ENCODE measurements around the gene SH3PXD2B. TPM values are rescaled to one million over a fixed set of nuclear protein-coding genes. Genes with fewer than 3 reads are reported as not detected.
"Not testable (repeated sequence)": the region's sequence is repeated elsewhere in the genome, so short reads cannot be mapped to it uniquely, and the experiment has no call there.

The SH3PXD2B gene
- polyA plus RNA-seq, 1 donor from 2014 or later = not detected

DNA sequence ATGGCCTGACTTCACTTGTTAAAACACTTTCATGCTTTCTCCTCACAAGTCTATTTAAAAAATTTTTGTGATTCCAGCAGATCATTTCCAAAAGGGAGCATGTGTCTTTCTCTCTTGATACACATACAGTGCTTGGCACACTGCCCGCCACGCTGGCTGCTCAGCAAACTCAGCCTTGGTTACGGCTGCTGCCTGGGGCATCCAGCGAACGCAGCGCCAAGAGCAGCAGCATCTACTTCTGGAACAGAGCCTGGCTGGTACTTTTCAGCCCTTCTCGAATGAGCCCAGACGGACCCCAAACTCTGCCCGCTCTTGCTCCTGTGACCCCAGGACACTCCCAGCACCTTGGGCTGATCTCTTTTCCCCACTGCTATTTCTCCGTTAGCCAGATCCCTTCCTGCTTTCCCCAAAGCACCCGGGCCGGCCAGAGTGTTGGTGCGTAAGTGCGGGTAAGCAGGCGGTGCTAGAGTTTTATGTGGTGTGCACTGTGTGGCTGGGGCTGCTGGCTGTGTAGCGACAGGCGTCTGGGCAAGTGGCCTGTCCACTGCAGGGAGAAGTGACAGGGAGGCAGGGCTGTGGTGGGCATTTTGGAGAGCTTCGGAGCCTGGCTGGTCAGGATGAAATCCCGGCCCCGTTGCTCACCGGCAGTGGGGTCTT is 73.2 kb downstream of the SH3PXD2B start:
- H3K9me3 Mint-ChIP-seq = no peaks in the 10 kb centered on the region
- H3K4me1 Mint-ChIP-seq = no peaks in the 10 kb centered on the region
- H3K27me3 Mint-ChIP-seq = no peaks in the 10 kb centered on the region
- no peaks in the 10 kb centered on the region for H3K36me3 Mint-ChIP-seq
- no peak overlapping the region for H3K4me3 Mint-ChIP-seq
- peak overlapping the region in 1 of 3 donors; percentile 82 for H3K27ac Mint-ChIP-seq

DNA sequence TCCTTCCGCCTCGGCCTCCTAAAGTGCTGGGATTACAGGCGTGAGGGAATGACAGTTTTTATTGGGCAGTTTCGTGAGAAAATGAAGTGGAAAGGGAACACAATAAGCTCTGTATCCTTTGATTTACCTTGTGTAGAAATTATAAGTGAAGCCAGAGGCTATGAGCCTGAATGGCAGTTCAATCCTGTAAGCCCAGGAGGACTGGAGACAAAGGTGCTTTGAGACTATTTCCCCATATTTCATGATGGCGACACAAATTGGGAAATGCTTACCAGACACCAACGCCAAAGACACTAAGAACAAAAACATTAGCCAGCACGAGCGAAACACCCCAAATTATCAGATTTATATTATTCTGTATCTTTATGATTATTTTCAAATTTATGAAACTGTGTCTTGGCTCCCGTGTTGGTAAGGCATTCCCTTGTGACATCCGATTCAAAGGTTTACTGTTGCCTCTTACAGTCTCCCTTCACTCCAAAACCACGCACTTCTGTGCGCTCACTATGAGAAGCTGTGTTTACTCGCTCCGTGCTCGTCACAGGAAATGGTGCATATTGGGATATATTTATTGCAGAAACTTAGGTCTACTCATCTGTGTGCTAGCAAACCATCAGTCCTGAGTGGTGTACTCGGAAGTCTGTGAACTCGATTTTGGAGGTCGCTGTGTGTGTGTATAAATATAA is 73.9 kb downstream of the SH3PXD2B start:
- Mint-ChIP-seq H3K4me3 (no peak overlapping the region), H3K27ac (no peak overlapping the region)

DNA sequence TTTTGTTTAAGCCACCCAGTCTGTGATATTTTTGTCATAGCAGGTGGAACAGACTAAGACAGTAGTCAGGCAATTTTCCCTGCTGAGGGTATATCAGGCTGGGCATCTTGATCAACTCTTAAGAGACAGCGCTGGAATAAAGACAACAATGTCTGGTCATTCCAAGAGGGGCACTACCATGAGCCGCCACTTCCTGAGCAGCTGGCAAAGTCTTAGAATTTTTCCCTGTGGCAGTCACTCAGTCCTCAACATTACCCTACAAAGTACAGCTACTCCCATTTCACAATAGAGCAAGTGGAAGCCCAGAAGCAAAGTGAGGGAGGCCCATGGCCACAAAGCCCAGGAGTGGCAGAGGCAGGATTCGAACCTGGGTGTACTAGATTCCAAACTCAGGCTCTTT is 74.8 kb downstream of the SH3PXD2B start:
- H3K27me3 Mint-ChIP-seq = no peaks in the 10 kb centered on the region
- H3K4me3 Mint-ChIP-seq = no peak overlapping the region
- H3K4me1 Mint-ChIP-seq = no peaks in the 10 kb centered on the region
- no peaks in the 10 kb centered on the region for H3K9me3 Mint-ChIP-seq
- no peaks in the 10 kb centered on the region for H3K36me3 Mint-ChIP-seq
- H3K27ac Mint-ChIP-seq = no peak overlapping the region

More for the DNA sequence above, 73.9 kb downstream of the SH3PXD2B start:
- H3K4me1 Mint-ChIP-seq = no peaks in the 10 kb centered on the region
- H3K36me3 Mint-ChIP-seq = no peaks in the 10 kb centered on the region
- no peaks in the 10 kb centered on the region for H3K27me3 Mint-ChIP-seq
- H3K9me3 Mint-ChIP-seq = no peaks in the 10 kb centered on the region

DNA sequence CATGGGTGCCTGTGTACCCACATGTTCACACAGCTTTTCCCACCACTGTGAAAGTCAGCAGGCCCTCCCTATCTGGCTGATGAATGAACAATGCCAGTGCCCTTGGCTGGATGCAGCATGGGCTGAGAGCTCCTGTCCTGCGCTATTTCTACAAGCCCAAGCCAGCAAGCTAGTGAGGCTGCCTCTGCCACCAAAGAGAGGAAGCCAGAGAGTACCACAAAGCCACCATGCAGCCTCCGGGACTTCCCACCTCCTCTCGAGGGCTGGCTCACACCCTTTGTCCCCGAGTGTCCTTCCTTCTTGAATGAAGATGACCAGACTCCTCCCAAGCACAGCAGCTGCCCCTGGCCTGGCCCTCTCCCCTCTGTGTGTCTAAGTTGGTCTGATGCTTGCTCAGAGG is 76.5 kb downstream of the SH3PXD2B start:
- H3K27me3 Mint-ChIP-seq = peaks cover 6% of the 10 kb centered on the region
- no peaks in the 10 kb centered on the region for H3K36me3 Mint-ChIP-seq
- H3K9me3 Mint-ChIP-seq = no peaks in the 10 kb centered on the region
- H3K4me1 Mint-ChIP-seq = no peaks in the 10 kb centered on the region
- H3K27ac Mint-ChIP-seq = no peak overlapping the region
- H3K4me3 Mint-ChIP-seq = no peak overlapping the region

DNA sequence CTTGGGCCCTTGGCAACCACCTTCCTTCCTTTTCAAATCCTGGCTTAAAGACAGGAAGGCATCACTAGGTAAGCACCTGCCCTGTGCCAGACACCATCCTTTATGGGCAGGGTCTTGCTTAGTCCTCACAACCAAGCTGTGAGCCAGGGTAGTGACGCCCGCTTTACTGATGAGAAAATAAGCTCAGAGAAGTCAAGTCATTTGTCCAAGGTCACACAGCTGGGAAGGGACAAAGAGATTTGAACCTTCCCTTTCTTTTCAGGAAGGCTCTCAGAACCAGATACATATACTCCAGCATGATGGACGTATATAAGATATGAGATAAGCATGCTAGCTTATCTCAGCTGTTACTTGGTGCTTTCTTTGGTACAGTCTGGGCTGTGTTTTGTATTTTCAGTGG is 76.9 kb downstream of the SH3PXD2B start:
- no peaks in the 10 kb centered on the region for H3K36me3 Mint-ChIP-seq
- H3K27ac Mint-ChIP-seq = no peak overlapping the region
- H3K4me1 Mint-ChIP-seq = no peaks in the 10 kb centered on the region

DNA sequence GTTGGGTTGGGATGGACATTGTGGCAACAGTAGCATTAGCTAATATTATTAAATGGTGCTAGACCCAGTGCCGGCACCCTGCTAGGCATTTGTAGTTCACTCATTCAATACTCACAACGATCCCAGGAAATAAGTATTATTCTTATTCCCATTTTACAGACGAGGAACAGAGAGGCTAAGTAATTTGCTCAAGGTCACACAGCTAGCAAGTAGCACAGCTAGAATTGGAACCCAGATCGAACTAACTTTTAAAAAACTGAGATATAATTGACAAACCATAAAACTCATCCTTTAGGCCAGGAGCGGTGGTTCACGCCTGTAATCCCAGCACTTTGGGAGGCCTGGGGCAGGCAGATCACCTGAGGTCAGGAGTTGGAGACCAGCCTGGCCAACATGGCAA is 79.5 kb downstream of the SH3PXD2B start:
- Mint-ChIP-seq H3K4me1 (no peaks in the 10 kb centered on the region), H3K4me3 (no peak overlapping the region), H3K9me3 (peaks cover 6 to 8% (median 6%) of the 10 kb centered on the region in 3 donors), H3K27ac (no peak overlapping the region), H3K27me3 (peaks cover 9% of the 10 kb centered on the region), H3K36me3 (no peaks in the 10 kb centered on the region)

More for the DNA sequence above, 76.9 kb downstream of the SH3PXD2B start:
- peaks cover 6% of the 10 kb centered on the region for H3K27me3 Mint-ChIP-seq
- H3K9me3 Mint-ChIP-seq = no peaks in the 10 kb centered on the region
- H3K4me3 Mint-ChIP-seq = no peak overlapping the region

DNA sequence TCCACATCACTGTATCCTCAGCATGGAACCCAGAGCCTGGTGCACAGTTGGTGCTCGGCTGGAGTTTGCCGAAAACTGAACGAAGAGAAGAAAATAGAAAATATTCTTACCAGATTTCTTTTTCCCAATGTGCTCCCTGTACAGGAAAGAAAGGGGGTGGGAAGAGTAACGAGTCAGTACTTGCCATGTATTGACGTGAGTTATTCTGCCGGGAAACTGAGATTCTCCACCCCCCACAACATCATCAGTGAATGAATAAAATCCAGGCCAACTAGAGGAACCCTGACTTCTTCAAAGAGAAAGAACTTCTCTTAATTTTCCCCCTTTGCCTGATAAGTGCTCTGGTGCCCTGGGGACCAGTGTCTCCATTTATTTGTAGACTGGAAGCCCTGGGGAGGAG is 80.6 kb downstream of the SH3PXD2B start:
- no peaks in the 10 kb centered on the region for H3K36me3 Mint-ChIP-seq
- no peak overlapping the region for H3K4me3 Mint-ChIP-seq
- H3K9me3 Mint-ChIP-seq = peaks cover 6 to 8% (median 6%) of the 10 kb centered on the region in 3 donors
- H3K27ac Mint-ChIP-seq = no peak overlapping the region
- peaks cover 9% of the 10 kb centered on the region for H3K27me3 Mint-ChIP-seq
- H3K4me1 Mint-ChIP-seq = no peaks in the 10 kb centered on the region

DNA sequence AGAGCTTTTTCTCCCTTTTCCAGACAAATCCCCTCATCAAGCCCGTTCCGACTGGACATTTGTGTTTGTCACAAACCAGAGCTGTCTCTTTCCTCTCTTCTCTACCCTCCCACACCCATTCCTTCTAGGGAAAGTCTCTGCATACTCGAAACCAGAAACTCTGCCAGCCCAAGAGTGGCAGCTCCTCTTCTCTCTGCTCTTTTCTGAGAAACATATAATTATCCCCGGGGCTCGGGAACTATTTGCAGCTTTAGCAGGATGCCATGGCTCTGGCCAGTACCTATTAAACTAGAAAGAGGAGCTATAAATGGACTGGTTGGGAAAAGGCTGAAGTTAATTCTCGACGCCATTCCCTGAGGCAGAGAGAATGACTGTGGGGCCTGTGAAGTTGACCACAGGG is 82.6 kb downstream of the SH3PXD2B start:
- H3K36me3 Mint-ChIP-seq = peaks cover 3% of the 10 kb centered on the region
- no peaks in the 10 kb centered on the region for H3K4me1 Mint-ChIP-seq
- peaks cover 9% of the 10 kb centered on the region for H3K27me3 Mint-ChIP-seq
- H3K9me3 Mint-ChIP-seq = peaks cover 6 to 13% (median 6%) of the 10 kb centered on the region in 3 donors
- H3K27ac Mint-ChIP-seq = no peak overlapping the region
- H3K4me3 Mint-ChIP-seq = no peak overlapping the region

DNA sequence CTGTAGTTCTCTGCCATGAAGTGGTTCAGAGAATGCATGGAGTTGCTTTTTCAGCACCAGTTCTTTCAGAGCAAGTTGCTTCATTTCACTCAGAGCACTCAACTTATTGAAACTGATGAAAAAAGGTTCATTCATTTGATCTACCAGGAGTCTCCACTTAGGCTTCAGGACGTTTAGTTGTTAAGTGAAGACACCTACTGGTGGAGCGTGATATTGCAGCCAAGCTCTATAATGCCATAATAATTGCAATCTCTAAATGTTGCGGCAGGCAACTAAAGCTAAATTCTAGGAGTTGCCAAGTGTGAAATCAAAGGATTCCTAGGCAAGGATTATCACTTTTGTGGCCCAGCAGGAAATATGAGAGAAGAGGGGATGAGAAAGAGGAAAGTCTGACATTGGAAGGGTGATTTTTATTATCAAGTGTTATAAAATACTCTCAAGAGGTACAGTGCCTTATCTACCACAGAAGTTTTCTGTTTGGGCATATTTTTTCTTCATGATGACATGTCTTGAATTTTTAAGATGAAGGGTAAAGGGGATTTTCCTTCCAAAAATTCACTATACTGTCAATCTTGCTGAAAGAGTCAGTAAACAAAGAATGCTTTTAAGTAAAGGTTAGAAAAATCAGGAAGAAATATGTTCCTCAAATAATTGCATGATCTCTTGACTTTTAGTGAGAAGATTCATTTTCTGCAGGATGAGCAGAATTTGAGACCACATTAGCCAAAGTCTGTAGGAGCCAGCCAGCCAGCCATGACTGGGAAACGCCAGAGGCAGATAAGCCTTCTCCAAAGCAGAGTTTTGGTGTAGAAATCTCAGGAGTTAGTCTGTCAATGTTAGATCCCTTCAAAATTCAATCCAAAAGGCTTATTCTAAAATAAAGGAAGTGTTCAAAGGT is 83.4 kb downstream of the SH3PXD2B start:
- peaks cover 3% of the 10 kb centered on the region for H3K36me3 Mint-ChIP-seq
- H3K4me1 Mint-ChIP-seq = no peaks in the 10 kb centered on the region
- no peak overlapping the region for H3K27ac Mint-ChIP-seq
- H3K27me3 Mint-ChIP-seq = peaks cover 9% of the 10 kb centered on the region
- H3K9me3 Mint-ChIP-seq = peaks cover 6 to 13% (median 6%) of the 10 kb centered on the region in 3 donors
- no peak overlapping the region for H3K4me3 Mint-ChIP-seq

DNA sequence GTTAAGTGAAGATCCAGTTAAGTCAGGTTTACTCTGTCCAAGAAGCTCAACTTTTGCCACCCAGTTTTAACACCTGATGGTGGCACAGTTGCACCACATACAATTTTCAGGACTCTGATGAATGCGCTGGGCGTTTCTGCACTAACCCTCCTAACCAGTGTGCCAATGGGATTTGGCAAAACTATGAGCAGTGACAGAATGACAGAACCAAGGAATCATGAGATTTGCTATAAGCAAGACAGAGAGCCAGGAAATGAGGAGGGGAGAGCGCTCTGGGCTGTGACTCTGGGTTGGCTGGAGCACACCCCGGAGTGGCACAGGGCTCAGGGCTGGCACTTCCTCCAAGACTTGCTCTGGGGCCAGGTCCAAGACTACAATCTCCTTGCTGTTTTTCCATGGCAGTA is 84.1 kb downstream of the SH3PXD2B start:
- H3K9me3 Mint-ChIP-seq = peaks cover 6 to 13% (median 6%) of the 10 kb centered on the region in 3 donors
- no peak overlapping the region for H3K27ac Mint-ChIP-seq
- peaks cover 3% of the 10 kb centered on the region for H3K36me3 Mint-ChIP-seq
- peaks cover 9% of the 10 kb centered on the region for H3K27me3 Mint-ChIP-seq
- H3K4me1 Mint-ChIP-seq = no peaks in the 10 kb centered on the region
- H3K4me3 Mint-ChIP-seq = no peak overlapping the region

DNA sequence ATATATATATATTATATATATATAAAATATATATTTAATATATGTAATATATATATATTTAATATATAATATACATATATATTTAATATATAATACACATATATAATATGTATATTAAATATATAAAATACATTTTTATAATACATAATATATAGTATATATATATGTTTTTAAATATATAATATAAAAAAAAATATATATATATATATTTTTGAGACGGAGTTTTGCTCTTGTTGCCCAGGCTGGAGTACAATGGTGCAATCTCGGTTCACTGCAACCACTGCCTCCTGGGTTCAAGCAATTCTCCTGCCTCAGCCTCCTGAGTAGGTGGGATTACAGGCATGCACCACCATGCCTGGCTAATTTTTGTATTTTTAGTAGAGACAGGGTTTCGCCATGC is 85.6 kb downstream of the SH3PXD2B start:
- not testable (repeated sequence) for H3K27me3 Mint-ChIP-seq, H3K4me3 Mint-ChIP-seq, H3K36me3 Mint-ChIP-seq, H3K4me1 Mint-ChIP-seq, H3K27ac Mint-ChIP-seq
- H3K9me3 Mint-ChIP-seq = peaks cover 6 to 13% (median 6%) of the 10 kb centered on the region in 3 donors

DNA sequence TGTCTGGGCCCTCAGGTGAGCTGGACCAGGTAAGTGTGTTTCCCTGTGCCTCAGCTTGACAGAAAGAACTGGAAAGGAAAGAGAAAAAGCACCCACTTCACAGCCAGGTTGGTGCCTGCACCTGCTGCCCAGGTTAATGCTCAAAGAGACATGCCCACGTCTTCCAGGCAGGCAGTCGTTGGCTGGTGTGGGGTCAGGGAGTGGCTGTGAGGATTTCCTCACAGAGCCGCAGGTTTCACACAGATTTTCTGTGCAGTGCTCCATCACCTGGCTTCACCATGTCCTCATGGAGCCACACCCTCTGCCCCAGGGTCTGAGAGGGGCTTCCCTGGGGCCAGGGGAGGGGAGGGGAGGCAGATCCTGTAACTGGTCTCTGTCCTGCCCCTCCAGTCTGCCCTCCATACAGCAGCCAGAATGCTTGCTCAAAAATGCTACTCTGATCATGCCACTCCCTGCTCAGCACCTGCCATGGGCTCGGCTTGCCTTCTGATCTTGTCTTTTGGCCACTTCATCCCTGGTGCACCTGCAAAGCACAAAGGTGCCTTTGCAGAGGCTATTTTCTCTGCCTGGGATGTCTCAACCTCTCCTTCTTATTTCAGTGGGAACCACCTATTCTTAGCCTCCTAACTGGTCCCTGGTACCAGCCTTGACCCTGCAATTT is 88.2 kb downstream of the SH3PXD2B start:
- Mint-ChIP-seq H3K27me3 (no peaks in the 10 kb centered on the region), H3K4me1 (peaks cover 0 to 2% (median 1%) of the 10 kb centered on the region in 3 donors), H3K27ac (no peak overlapping the region), H3K4me3 (no peak overlapping the region), H3K36me3 (peaks cover 3% of the 10 kb centered on the region), H3K9me3 (peaks cover 0 to 9% (median 3%) of the 10 kb centered on the region in 3 donors)

DNA sequence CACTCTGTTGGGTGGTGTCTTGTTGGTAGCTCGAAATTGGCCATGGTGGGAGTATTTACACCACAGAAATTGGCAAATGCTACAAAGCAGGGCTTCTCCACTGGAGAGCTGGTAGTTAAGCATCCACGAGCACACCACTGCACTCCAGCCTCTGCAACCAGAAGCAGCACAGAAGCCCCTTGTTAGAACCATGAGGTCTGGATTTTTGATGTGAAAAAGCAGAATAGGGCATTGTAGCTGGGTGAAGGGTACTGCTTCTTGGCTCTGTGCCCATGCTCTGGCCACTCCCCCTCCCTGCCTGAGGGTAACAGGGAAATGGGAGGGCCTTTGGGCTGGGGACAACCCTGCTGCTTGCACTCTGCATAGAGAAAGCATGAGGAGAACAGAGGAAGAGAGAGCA is 89.6 kb downstream of the SH3PXD2B start:
- Mint-ChIP-seq H3K27ac (no peak overlapping the region), H3K4me1 (peaks cover 0 to 2% (median 1%) of the 10 kb centered on the region in 3 donors)

DNA sequence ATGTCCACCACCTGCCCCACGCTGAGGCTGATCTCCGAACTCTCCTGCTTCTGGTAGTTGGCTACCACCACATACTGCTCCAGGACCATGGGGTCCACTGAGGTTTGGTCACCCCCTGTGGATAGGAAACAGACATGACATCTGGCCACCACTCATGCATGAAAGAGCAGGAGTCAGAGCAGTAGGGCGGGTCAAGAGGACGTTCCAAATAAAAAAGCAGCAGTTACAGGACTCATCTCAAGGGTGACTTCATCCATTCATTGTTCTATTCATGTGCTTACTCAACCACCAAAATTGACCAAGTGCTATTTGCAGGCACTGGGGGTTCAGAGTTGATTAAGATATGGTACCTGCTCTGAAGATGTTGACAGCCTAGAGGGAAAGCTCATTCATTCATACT is 91.6 kb downstream of the SH3PXD2B start:
- H3K4me3 Mint-ChIP-seq = no peak overlapping the region
- H3K36me3 Mint-ChIP-seq = no peaks in the 10 kb centered on the region
- peaks cover 2% of the 10 kb centered on the region for H3K27me3 Mint-ChIP-seq
- H3K27ac Mint-ChIP-seq = no peak overlapping the region
- H3K4me1 Mint-ChIP-seq = peaks cover 0 to 2% (median 1%) of the 10 kb centered on the region in 3 donors
- H3K9me3 Mint-ChIP-seq = peaks cover 0 to 3% (median under 1%) of the 10 kb centered on the region in 3 donors

More for the DNA sequence above, 89.6 kb downstream of the SH3PXD2B start:
- no peak overlapping the region for H3K4me3 Mint-ChIP-seq
- no peaks in the 10 kb centered on the region for H3K27me3 Mint-ChIP-seq
- peaks cover 3% of the 10 kb centered on the region for H3K36me3 Mint-ChIP-seq
- peaks cover 0 to 5% (median 3%) of the 10 kb centered on the region in 3 donors for H3K9me3 Mint-ChIP-seq
